K562 (cell line): ENCODE data around the gene FBXO28. TPM values are rescaled to one million over a fixed set of nuclear protein-coding genes. Genes with fewer than 3 reads are reported as not detected.

Experiments
- CBFA2T2 ChIP-seq: fragments of 450-650 bp; conservative IDR thresholded peaks from 2 replicates; pipeline ENCODE4 v1.6.1; 2017; ENCODE audit warnings: mild to moderate bottlenecking
- CBFA2T3 ChIP-seq: fragments of 450-650 bp; IDR thresholded peaks from 2 replicates; pipeline ENCODE4 v1.6.1; 2017
- CHD2 ChIP-seq: IDR thresholded peaks from 2 replicates; pipeline ENCODE4 v1.6.1; 2011; ENCODE audit warnings: low read depth, low read length
- COPS2 ChIP-seq: fragments of 450-650 bp; conservative IDR thresholded peaks from 2 replicates; pipeline ENCODE4 v1.6.1; 2016; ENCODE audit warnings: mild to moderate bottlenecking, moderate library complexity
- DACH1 ChIP-seq: fragments of 450-650 bp; IDR thresholded peaks from 2 replicates; pipeline ENCODE4 v1.6.1; 2018; ENCODE audit not compliant: partially characterized antibody
- FOXA3 ChIP-seq, 2 experiments: fragments of 450-650 bp in 1 of 2; sonication (generic) in 1 of 2; formaldehyde crosslinking; IDR thresholded peaks in 1 of 2; conservative IDR thresholded peaks in 1 of 2; 2 replicates each; pipeline versions ENCODE4 v1.4.0 to v1.8.0; 2020 to 2022; ENCODE audit warnings: mild to moderate bottlenecking in 2 of 2, missing genetic modification reagents in 1 of 2
- GATAD2A ChIP-seq: fragments of 450-650 bp; IDR thresholded peaks from 2 replicates; pipeline ENCODE4 v1.6.1; 2017
- HDAC2 ChIP-seq: fragments of 450-650 bp; IDR thresholded peaks from 2 replicates; pipeline ENCODE4 v1.6.1; 2016; ENCODE audit warnings: mild to moderate bottlenecking
- HDAC8 ChIP-seq: fragments of 450-650 bp; IDR thresholded peaks from 2 replicates; pipeline ENCODE4 v1.6.1; 2016; ENCODE audit warnings: mild to moderate bottlenecking, missing genetic modification characterization, moderate library complexity, missing compliant biosample characterization
- MBD2 ChIP-seq: sonication (generic); IDR thresholded peaks from 2 replicates; pipeline ENCODE4 v1.6.1; 2016; ENCODE audit warnings: low read depth, borderline replicate concordance
- NCOA1 ChIP-seq: fragments of 450-650 bp; IDR thresholded peaks from 2 replicates; pipeline ENCODE4 v1.6.1; 2016; ENCODE audit warnings: low read depth
- POLR2AphosphoS5 ChIP-seq: IDR thresholded peaks from 2 replicates; pipeline ENCODE4 v1.6.1; 2011; ENCODE audit warnings: mild to moderate bottlenecking, low read depth, low read length, moderate library complexity; ENCODE audit not compliant: control insufficient read depth, insufficient read depth
- RNF2 ChIP-seq: sonication (generic); IDR thresholded peaks from 2 replicates; pipeline ENCODE4 v1.6.1; 2016
- RUNX1 ChIP-seq: sonication (generic); IDR thresholded peaks from 2 replicates; pipeline ENCODE4 v1.6.1; 2016; ENCODE audit warnings: antibody characterized with exemption, low read depth
- SMAD4 ChIP-seq: fragments of 250-450 bp; sonication (Bioruptor Pico); conservative IDR thresholded peaks from 2 replicates; pipeline ENCODE4 v1.8.0; 2021; ENCODE audit warnings: inconsistent platforms, mild to moderate bottlenecking, moderate library complexity
- SMARCA4 ChIP-seq: fragments of 450-650 bp; IDR thresholded peaks from 2 replicates; pipeline ENCODE4 v1.6.1; 2016
- SMARCC2 ChIP-seq: fragments of 450-650 bp; IDR thresholded peaks from 2 replicates; pipeline ENCODE4 v1.6.1; 2017; ENCODE audit warnings: antibody characterized with exemption, moderate library complexity, mild to moderate bottlenecking, low read depth
- SOX6 ChIP-seq: fragments of 450-650 bp; IDR thresholded peaks from 2 replicates; pipeline ENCODE4 v1.6.1; 2014; ENCODE audit warnings: mild to moderate bottlenecking
- YBX1 ChIP-seq: fragments of 450-650 bp; IDR thresholded peaks from 2 replicates; pipeline ENCODE4 v1.7.1; 2016; ENCODE audit warnings: mild to moderate bottlenecking
- ZBED1 ChIP-seq: IDR thresholded peaks from 2 replicates; pipeline ENCODE4 v1.6.1; 2014
- ZNF586 ChIP-seq: fragments of 450-650 bp; formaldehyde crosslinking; conservative IDR thresholded peaks from 2 replicates; pipeline ENCODE4 v1.4.0; 2020; ENCODE audit warnings: mild to moderate bottlenecking, moderate library complexity
- polyA plus RNA-seq, 8 experiments: library from polyadenylated mRNA; depleted of rRNA in 4 of 8; stranded (reverse) in 5 of 8; unstranded in 3 of 8; fragments of >200 nt; fragmentation: Nextera tagmentation in 2 of 8; fragmentation: Illumina TruSeq in 1 of 8; extraction: Ambion mirVana in 2 of 8; extraction: Trizol in 1 of 8; gene quantifications; 2 replicates each; pipeline versions ENCODE4 v1.2.1 to v1.2.3, GENCODE V29; 2011 to 2014; ENCODE audit warnings: inconsistent platforms in 1 of 8, missing spikeins in 1 of 8
- total RNA-seq, 7 experiments: library from RNA; depleted of rRNA in 6 of 7; stranded (reverse); fragments of >200 nt in 6 of 7; fragmentation: Illumina TruSeq in 2 of 7; extraction: Trizol in 2 of 7; gene quantifications; 2 replicates each; pipeline versions ENCODE4 v1.2.1 to v1.2.3, GENCODE V29; 2011 to 2021; ENCODE audit warnings: low replicate concordance in 1 of 7
- TF ChIP-seq, protein P1 (sequence below): fragments of 450-650 bp; formaldehyde crosslinking; conservative IDR thresholded peaks from 2 replicates; pipeline ENCODE4 v1.4.0; 2022; ENCODE audit warnings: mild to moderate bottlenecking, missing genetic modification characterization
- TF ChIP-seq, protein P2 (sequence below): fragments of 450-650 bp; formaldehyde crosslinking; IDR thresholded peaks from 2 replicates; pipeline ENCODE4 v1.4.0; 2022; ENCODE audit warnings: missing genetic modification characterization
- TF ChIP-seq, protein P3 (sequence below), 2 experiments: fragments of 450-650 bp; IDR thresholded peaks; 2 replicates each; pipeline ENCODE4 v1.6.1; 2018; ENCODE audit warnings: mild to moderate bottlenecking in 2 of 2, low read depth in 1 of 2; ENCODE audit not compliant: partially characterized antibody in 2 of 2
- TF ChIP-seq, protein P4 (sequence below), 2 experiments: fragments of 250-450 bp in 1 of 2; fragments of 450-650 bp in 1 of 2; sonication (Bioruptor Pico) in 1 of 2; IDR thresholded peaks; 2 replicates each; pipeline versions ENCODE4 v1.6.1 to v1.8.0; 2016 to 2021; ENCODE audit warnings: mild to moderate bottlenecking in 2 of 2, moderate library complexity in 2 of 2, missing compliant biosample characterization in 1 of 2, missing genetic modification characterization in 1 of 2

FBXO28 gene
- total and polyA plus RNA-seq, 9 of the 15 experiments (the other 6 are each of a cell fraction or from before 2014, with no cell fraction given) = 4.1 to 34.8 (median 25.3) TPM

DNA sequence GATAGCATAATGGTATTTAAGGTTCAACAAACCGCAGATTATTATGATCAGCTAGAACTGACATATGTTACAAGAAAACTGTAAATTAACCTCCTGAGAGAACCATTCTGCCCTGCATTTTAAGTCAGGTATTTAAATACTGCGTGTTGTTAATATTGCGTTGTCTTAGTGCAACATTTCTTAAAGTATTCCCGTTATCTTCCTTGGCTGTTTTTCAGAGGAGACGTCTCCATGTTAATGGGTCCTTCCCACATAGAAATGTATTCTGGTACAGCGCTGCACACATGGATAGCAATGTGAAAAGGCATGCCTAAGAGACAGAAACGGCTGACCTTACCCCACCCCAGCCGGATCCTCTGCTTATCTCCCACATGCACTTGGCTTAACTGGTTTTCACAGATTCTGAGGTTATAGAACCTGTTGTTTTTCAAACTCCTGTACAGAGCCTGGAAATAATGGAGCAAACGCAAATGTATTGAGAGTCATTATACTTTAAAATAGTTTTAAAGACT, 46.3 kb downstream of the FBXO28 start (continued):
- TF ChIP-seq, protein P1, sequence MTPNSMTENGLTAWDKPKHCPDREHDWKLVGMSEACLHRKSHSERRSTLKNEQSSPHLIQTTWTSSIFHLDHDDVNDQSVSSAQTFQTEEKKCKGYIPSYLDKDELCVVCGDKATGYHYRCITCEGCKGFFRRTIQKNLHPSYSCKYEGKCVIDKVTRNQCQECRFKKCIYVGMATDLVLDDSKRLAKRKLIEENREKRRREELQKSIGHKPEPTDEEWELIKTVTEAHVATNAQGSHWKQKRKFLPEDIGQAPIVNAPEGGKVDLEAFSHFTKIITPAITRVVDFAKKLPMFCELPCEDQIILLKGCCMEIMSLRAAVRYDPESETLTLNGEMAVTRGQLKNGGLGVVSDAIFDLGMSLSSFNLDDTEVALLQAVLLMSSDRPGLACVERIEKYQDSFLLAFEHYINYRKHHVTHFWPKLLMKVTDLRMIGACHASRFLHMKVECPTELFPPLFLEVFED = peak; percentile 79; the same call in 1 of the 2 replicates
- TF ChIP-seq SOX6 = peak; percentile 98
- peak; percentile 63; the same call in 1 of the 2 replicates for TF ChIP-seq RUNX1
- TF ChIP-seq ZBED1 = no peak
- TF ChIP-seq MBD2 = 0 out of 2 replicates have a peak, but pooled peaks have one; percentile 73
- TF ChIP-seq CHD2 = no peak
- peak; percentile 85 for TF ChIP-seq RNF2
- TF ChIP-seq, protein P2, sequence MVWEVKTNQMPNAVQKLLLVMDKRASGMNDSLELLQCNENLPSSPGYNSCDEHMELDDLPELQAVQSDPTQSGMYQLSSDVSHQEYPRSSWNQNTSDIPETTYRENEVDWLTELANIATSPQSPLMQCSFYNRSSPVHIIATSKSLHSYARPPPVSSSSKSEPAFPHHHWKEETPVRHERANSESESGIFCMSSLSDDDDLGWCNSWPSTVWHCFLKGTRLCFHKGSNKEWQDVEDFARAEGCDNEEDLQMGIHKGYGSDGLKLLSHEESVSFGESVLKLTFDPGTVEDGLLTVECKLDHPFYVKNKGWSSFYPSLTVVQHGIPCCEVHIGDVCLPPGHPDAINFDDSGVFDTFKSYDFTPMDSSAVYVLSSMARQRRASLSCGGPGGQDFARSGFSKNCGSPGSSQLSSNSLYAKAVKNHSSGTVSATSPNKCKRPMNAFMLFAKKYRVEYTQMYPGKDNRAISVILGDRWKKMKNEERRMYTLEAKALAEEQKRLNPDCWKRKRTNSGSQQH = peak; percentile 38; the same call in 1 of the 2 replicates
- TF ChIP-seq CBFA2T3 = peak; percentile 99
- TF ChIP-seq DACH1 = peak; percentile 69
- TF ChIP-seq, protein P3, sequence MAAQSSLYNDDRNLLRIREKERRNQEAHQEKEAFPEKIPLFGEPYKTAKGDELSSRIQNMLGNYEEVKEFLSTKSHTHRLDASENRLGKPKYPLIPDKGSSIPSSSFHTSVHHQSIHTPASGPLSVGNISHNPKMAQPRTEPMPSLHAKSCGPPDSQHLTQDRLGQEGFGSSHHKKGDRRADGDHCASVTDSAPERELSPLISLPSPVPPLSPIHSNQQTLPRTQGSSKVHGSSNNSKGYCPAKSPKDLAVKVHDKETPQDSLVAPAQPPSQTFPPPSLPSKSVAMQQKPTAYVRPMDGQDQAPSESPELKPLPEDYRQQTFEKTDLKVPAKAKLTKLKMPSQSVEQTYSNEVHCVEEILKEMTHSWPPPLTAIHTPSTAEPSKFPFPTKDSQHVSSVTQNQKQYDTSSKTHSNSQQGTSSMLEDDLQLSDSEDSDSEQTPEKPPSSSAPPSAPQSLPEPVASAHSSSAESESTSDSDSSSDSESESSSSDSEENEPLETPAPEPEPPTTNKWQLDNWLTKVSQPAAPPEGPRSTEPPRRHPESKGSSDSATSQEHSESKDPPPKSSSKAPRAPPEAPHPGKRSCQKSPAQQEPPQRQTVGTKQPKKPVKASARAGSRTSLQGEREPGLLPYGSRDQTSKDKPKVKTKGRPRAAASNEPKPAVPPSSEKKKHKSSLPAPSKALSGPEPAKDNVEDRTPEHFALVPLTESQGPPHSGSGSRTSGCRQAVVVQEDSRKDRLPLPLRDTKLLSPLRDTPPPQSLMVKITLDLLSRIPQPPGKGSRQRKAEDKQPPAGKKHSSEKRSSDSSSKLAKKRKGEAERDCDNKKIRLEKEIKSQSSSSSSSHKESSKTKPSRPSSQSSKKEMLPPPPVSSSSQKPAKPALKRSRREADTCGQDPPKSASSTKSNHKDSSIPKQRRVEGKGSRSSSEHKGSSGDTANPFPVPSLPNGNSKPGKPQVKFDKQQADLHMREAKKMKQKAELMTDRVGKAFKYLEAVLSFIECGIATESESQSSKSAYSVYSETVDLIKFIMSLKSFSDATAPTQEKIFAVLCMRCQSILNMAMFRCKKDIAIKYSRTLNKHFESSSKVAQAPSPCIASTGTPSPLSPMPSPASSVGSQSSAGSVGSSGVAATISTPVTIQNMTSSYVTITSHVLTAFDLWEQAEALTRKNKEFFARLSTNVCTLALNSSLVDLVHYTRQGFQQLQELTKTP (IDR thresholded peaks at IDR 0.05; ENCODE audit: low read depth in 1 of 2, partially characterized antibody in 2 of 2) = peak; percentile 63 to 71
- TF ChIP-seq ZNF586 (CRISPR knock-in tag) = no peak
- no peak for TF ChIP-seq COPS2
- TF ChIP-seq, protein P4, sequence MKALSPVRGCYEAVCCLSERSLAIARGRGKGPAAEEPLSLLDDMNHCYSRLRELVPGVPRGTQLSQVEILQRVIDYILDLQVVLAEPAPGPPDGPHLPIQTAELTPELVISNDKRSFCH (CRISPR knock-in tag; IDR thresholded peaks at IDR 0.05) = no peak
- TF ChIP-seq, protein P4 (tag; IDR thresholded peaks at IDR 0.05) = peak; percentile 80; the same call in 1 of the 2 replicates
- peak; percentile 98 for TF ChIP-seq SMARCA4
- no peak for TF ChIP-seq FOXA3 (CRISPR knock-in tag; conservative IDR thresholded peaks at IDR 0.05 in 1 of 2, IDR thresholded peaks at IDR 0.05 in 1 of 2)
- no peak for TF ChIP-seq HDAC8 (tag)
- TF ChIP-seq HDAC2 = peak; percentile 98
- 0 out of 2 replicates have a peak, but pooled peaks have one; percentile 63 for TF ChIP-seq GATAD2A
- TF ChIP-seq YBX1 = no peak
- peak; percentile 96 for TF ChIP-seq SMAD4
- peak; percentile 96 for TF ChIP-seq NCOA1
- peak; percentile 97 for TF ChIP-seq CBFA2T2
- peak; percentile 96; the same call in 1 of the 2 replicates for TF ChIP-seq SMARCC2
- TF ChIP-seq POLR2AphosphoS5 = peak; percentile 97
